Endodermal cell (in vitro differentiated cells): Measurements from ENCODE around the gene PIP5KL1. TPM values are rescaled to one million over a fixed set of nuclear protein-coding genes. Genes with fewer than 3 reads are reported as not detected.

ENCODE experiments used
- DNase-seq: peaks from one replicate; pipeline ENCODE4 v3.0.0-alpha.2; 2017
- H3K27ac ChIP-seq: 2 replicates; pipeline ENCODE4 v1.5.1; 2013; ENCODE audit warnings: mild to moderate bottlenecking, low read depth, low read length, moderate library complexity
- H3K27me3 ChIP-seq: 2 replicates; pipeline ENCODE4 v1.6.1; 2013; ENCODE audit warnings: mild to moderate bottlenecking, low read length, moderate library complexity; ENCODE audit not compliant: insufficient read depth, control insufficient read depth, poor library complexity, severe bottlenecking
- H3K36me3 ChIP-seq: 2 replicates; pipeline ENCODE4 v1.7.0; 2013; ENCODE audit warnings: mild to moderate bottlenecking, low read length, moderate library complexity; ENCODE audit not compliant: control insufficient read depth, insufficient read depth
- H3K4me1 ChIP-seq: one replicate; pipeline ENCODE4 v1.7.0; 2013; ENCODE audit warnings: low read length; ENCODE audit not compliant: control insufficient read depth, insufficient read depth
- H3K4me3 ChIP-seq: 2 replicates; pipeline ENCODE4 v1.5.1; 2013; ENCODE audit warnings: mild to moderate bottlenecking, low read length, moderate library complexity
- H3K9ac ChIP-seq: 2 replicates; pipeline ENCODE4 v1.6.1; 2013; ENCODE audit warnings: mild to moderate bottlenecking, low read length, moderate library complexity; ENCODE audit not compliant: poor library complexity, severe bottlenecking; ENCODE audit errors: extremely low read depth
- H3K9me3 ChIP-seq: 2 replicates; pipeline ENCODE4 v1.6.1; 2013; ENCODE audit warnings: mild to moderate bottlenecking, low read length, moderate library complexity; ENCODE audit not compliant: control insufficient read depth
- H3K27ac Mint-ChIP-seq: 2 replicates; pipeline ENCODE4 v1.8.0; 2020; ENCODE audit warnings: mixed read lengths
- H3K27me3 Mint-ChIP-seq: 2 replicates; pipeline ENCODE4 v1.8.0; 2021; ENCODE audit warnings: mild to moderate bottlenecking, mixed read lengths; ENCODE audit not compliant: insufficient read depth
- H3K36me3 Mint-ChIP-seq: 2 replicates; pipeline ENCODE4 v1.8.0; 2020; ENCODE audit warnings: low read depth, mixed read lengths
- H3K4me1 Mint-ChIP-seq: 2 replicates; pipeline ENCODE4 v1.8.0; 2020; ENCODE audit warnings: mixed read lengths
- H3K4me3 Mint-ChIP-seq: 2 replicates; pipeline ENCODE4 v1.8.0; 2020; ENCODE audit warnings: mild to moderate bottlenecking, moderate library complexity, mixed read lengths
- H3K9me3 Mint-ChIP-seq: 2 replicates; pipeline ENCODE4 v1.8.0; 2020; ENCODE audit warnings: mild to moderate bottlenecking, mixed read lengths
- WGBS, 2 experiments: methylation state at CpG; one replicate each; pipeline versions ENCODE4 v1.1.5 to v1.1.7; 2013; ENCODE audit warnings: missing lambda C conversion rate in 2 of 2, mixed read lengths in 1 of 2; ENCODE audit not compliant: insufficient coverage in 1 of 2, insufficient read length in 1 of 2; 5-methylcytosine and 5-hydroxymethylcytosine counted together
- total RNA-seq, 2 donors: library from RNA; stranded (reverse); fragmentation: NEBNext Ultra II Directional in 1 of 2; extraction: Animal tissue kit (Norgen Biotek cat#: 25700) in 1 of 2; gene quantifications; 2 replicates in 1 of 2; 3 replicates in 1 of 2; pipeline ENCODE4 v1.2.1, GENCODE V29; 2021
- TF ChIP-seq, protein P1 (sequence below): fragments of 200-600 bp; sonication (generic); conservative IDR thresholded peaks from 2 replicates; pipeline ENCODE4 v1.5.0; 2021; ENCODE audit warnings: antibody characterized with exemption, mild to moderate bottlenecking

PIP5KL1 gene
- total RNA-seq, 2 donors from 2014 or later = 6.6 to 9.3 TPM

- H3K36me3 Mint-ChIP-seq = peaks cover 3% of the 10 kb centered on the region
- WGBS, 2 experiments = 87 to 96% methylated on average over 5 to 7 of the region's 7 CpGs
- Histone ChIP-seq H3K4me1 (peaks cover 31% of the 10 kb centered on the region), H3K36me3 (no peaks in the 10 kb centered on the region), H3K4me3 (peak overlapping the region; percentile 95), H3K9ac (peak overlapping the region; percentile 53), H3K27me3 (no peaks in the 10 kb centered on the region), H3K9me3 (no peaks in the 10 kb centered on the region), H3K27ac (no peak overlapping the region)
- DNase-seq = peak; percentile 37
- no peaks in the 10 kb centered on the region for H3K27me3 Mint-ChIP-seq
- H3K4me1 Mint-ChIP-seq = peaks cover 35% of the 10 kb centered on the region
- TF ChIP-seq, protein P1, sequence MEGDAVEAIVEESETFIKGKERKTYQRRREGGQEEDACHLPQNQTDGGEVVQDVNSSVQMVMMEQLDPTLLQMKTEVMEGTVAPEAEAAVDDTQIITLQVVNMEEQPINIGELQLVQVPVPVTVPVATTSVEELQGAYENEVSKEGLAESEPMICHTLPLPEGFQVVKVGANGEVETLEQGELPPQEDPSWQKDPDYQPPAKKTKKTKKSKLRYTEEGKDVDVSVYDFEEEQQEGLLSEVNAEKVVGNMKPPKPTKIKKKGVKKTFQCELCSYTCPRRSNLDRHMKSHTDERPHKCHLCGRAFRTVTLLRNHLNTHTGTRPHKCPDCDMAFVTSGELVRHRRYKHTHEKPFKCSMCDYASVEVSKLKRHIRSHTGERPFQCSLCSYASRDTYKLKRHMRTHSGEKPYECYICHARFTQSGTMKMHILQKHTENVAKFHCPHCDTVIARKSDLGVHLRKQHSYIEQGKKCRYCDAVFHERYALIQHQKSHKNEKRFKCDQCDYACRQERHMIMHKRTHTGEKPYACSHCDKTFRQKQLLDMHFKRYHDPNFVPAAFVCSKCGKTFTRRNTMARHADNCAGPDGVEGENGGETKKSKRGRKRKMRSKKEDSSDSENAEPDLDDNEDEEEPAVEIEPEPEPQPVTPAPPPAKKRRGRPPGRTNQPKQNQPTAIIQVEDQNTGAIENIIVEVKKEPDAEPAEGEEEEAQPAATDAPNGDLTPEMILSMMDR = no peak
- peak overlapping the region; percentile 94 for H3K4me3 Mint-ChIP-seq
- H3K27ac Mint-ChIP-seq = peak overlapping the region; percentile 44
- H3K9me3 Mint-ChIP-seq = no peaks in the 10 kb centered on the region
These were observed 46.7 kb upstream of the PIP5KL1 start for GRCh38 chr9:127977009-127977883.

DNA sequence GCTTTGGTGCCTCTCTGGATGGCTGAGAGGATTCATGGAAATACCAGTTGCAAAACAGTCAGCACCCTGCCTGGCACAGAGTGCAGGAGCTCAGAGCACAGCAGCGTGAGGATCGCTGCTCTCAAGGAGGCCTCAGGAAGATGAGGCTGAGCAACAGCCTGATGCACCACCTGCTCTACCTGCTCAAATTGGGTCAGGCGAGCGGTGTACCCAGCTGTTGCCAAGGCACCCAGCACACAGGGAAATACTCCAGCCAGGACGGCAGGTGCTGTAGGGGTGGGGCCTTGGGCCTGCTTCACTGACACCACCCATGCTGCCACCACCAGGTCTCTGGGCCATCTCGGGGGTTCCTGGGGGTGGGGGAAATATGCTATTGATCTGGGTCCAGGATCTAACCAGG lies 45.9 kb upstream of the PIP5KL1 start:
- DNase-seq = peak; percentile 30
- no peaks in the 10 kb centered on the region for H3K9me3 Mint-ChIP-seq
- no peaks in the 10 kb centered on the region for H3K36me3 ChIP-seq
- no peaks in the 10 kb centered on the region for H3K27me3 Mint-ChIP-seq
- H3K4me3 ChIP-seq = peak overlapping the region; percentile 95
- peaks cover 3% of the 10 kb centered on the region for H3K36me3 Mint-ChIP-seq
- H3K4me3 Mint-ChIP-seq = no peak overlapping the region
- no peaks in the 10 kb centered on the region for H3K9me3 ChIP-seq
- H3K27ac Mint-ChIP-seq = no peak overlapping the region
- H3K9ac ChIP-seq = no peak overlapping the region
- no peaks in the 10 kb centered on the region for H3K27me3 ChIP-seq
- no peak overlapping the region for H3K27ac ChIP-seq
- peaks cover 34% of the 10 kb centered on the region for H3K4me1 ChIP-seq
- H3K4me1 Mint-ChIP-seq = peaks cover 37% of the 10 kb centered on the region
- TF ChIP-seq, protein P1 = no peak
- 95 to 100% methylated on average over 4 to 6 of the region's 6 CpGs for WGBS, 2 experiments

GRCh38 chr9:127975376-127976315 lies 45.1 kb upstream of the PIP5KL1 start:
- WGBS, 2 experiments = 94 to 100% methylated on average over 6 to 10 of the region's 10 CpGs
- peak; percentile 36 for DNase-seq
- H3K9me3 ChIP-seq = no peaks in the 10 kb centered on the region
- no peaks in the 10 kb centered on the region for H3K9me3 Mint-ChIP-seq
- TF ChIP-seq, protein P1 = no peak
- H3K4me3 Mint-ChIP-seq = no peak overlapping the region
- H3K4me1 Mint-ChIP-seq = peaks cover 40% of the 10 kb centered on the region
- H3K4me1 ChIP-seq = peaks cover 31% of the 10 kb centered on the region
- H3K36me3 Mint-ChIP-seq = peaks cover 3% of the 10 kb centered on the region
- no peak overlapping the region for H3K27ac ChIP-seq
- H3K27me3 ChIP-seq = no peaks in the 10 kb centered on the region
- no peak overlapping the region for H3K27ac Mint-ChIP-seq
- no peaks in the 10 kb centered on the region for H3K36me3 ChIP-seq
- H3K4me3 ChIP-seq = no peak overlapping the region
- H3K9ac ChIP-seq = no peak overlapping the region
- H3K27me3 Mint-ChIP-seq = no peaks in the 10 kb centered on the region
